Smooth muscle cell (in vitro differentiated cells): Measurements from ENCODE around the gene NOS3. TPM values are rescaled to one million over a fixed set of nuclear protein-coding genes. Genes with fewer than 3 reads are reported as not detected.

ENCODE experiments used
- DNase-seq: peaks from one replicate; lab custom pipeline; 2025; ENCODE audit not compliant: unreplicated experiment; lab: John Stamatoyannopoulos, UW
- H2AFZ ChIP-seq: fragments of 200-600 bp; sonication (generic); 2 replicates; pipeline ENCODE4 v1.6.0; 2016; ENCODE audit warnings: antibody characterized with exemption, low read depth, mild to moderate bottlenecking
- H3F3A ChIP-seq: fragments of 200-600 bp; sonication (generic); 2 replicates; pipeline ENCODE4 v1.6.0; 2017; ENCODE audit warnings: antibody characterized with exemption, low read depth
- H3K27ac ChIP-seq: fragments of 200-600 bp; sonication (generic); 2 replicates; pipeline ENCODE4 v1.5.1; 2016; ENCODE audit warnings: low read depth, mild to moderate bottlenecking
- H3K27me3 ChIP-seq: fragments of 200-600 bp; sonication (generic); 2 replicates; pipeline ENCODE4 v1.6.1; 2016; ENCODE audit warnings: low read depth, mild to moderate bottlenecking
- H3K36me3 ChIP-seq: fragments of 200-600 bp; sonication (generic); 2 replicates; pipeline ENCODE4 v1.5.1; 2016; ENCODE audit warnings: low read depth
- H3K4me1 ChIP-seq: fragments of 200-600 bp; sonication (generic); 2 replicates; pipeline ENCODE4 v1.5.1; 2016; ENCODE audit warnings: low read depth
- H3K4me2 ChIP-seq: fragments of 200-600 bp; sonication (generic); 2 replicates; pipeline ENCODE4 v1.6.0; 2016; ENCODE audit warnings: mild to moderate bottlenecking
- H3K4me3 ChIP-seq: fragments of 200-600 bp; sonication (generic); 2 replicates; pipeline ENCODE4 v1.5.1; 2016; ENCODE audit warnings: mild to moderate bottlenecking
- H3K79me2 ChIP-seq: fragments of 200-600 bp; sonication (generic); 2 replicates; pipeline ENCODE4 v1.6.0; 2016; ENCODE audit warnings: low read depth, mild to moderate bottlenecking
- H3K9ac ChIP-seq: fragments of 200-600 bp; sonication (generic); 2 replicates; pipeline ENCODE4 v1.6.0; 2016; ENCODE audit warnings: low read depth
- H3K9me3 ChIP-seq: fragments of 200-600 bp; sonication (generic); replicated peaks from 2 replicates; pipeline ENCODE4 v1.5.1; 2016; ENCODE audit warnings: low read depth
- H4K20me1 ChIP-seq: fragments of 200-600 bp; sonication (generic); 2 replicates; pipeline ENCODE4 v1.6.0; 2016; ENCODE audit warnings: low read depth
- CTCF ChIP-seq: fragments of 200-600 bp; sonication (generic); IDR thresholded peaks from 2 replicates; pipeline ENCODE4 v1.5.1; 2017; ENCODE audit warnings: borderline replicate concordance, mild to moderate bottlenecking, antibody characterized with exemption; ENCODE audit not compliant: insufficient read depth, poor library complexity, severe bottlenecking
- WGBS: methylation state at CpG from one replicate; pipeline ENCODE4 v1.1.7; 2016; ENCODE audit warnings: low lambda C conversion rate; 5-methylcytosine and 5-hydroxymethylcytosine counted together
- polyA plus RNA-seq: library from polyadenylated mRNA; unstranded; fragments of >200 nt; fragmentation: Nextera tagmentation; extraction: Ambion mirVana; gene quantifications from 2 replicates; pipeline ENCODE4 v1.2.1, GENCODE V29; 2016
- total RNA-seq: library from RNA; depleted of rRNA; stranded (reverse); fragments of >200 nt; gene quantifications from 2 replicates; pipeline ENCODE4 v1.2.3, GENCODE V29; 2014

The NOS3 gene
- total RNA-seq (3.4 and 6.2 TPM in 2 replicates), polyA plus RNA-seq (7.8 and 11.7 TPM in 2 replicates)

- Histone ChIP-seq H3K36me3 (no peaks in the 10 kb centered on the region), H3K27me3 (no peaks in the 10 kb centered on the region), H3K79me2 (no peaks in the 10 kb centered on the region), H3K4me2 (no peak within 1 kb of the TSS), H3K27ac (peak within 1 kb of the TSS; percentile 69), H3K9ac (peak within 1 kb of the TSS; percentile 67), H3F3A (peaks cover 5% of the 10 kb centered on the region), H3K4me3 (no peak within 1 kb of the TSS), H2AFZ (no peak within 1 kb of the TSS), H3K9me3 (no peaks in the 10 kb centered on the region), H4K20me1 (no peaks in the 10 kb centered on the region), H3K4me1 (peaks cover 6% of the 10 kb centered on the region)
- no peak for TF ChIP-seq CTCF
- DNase-seq: no peak
- WGBS: 69% methylated on average over 12 of the region's 12 CpGs
These were observed at the start of gene NOS3 for GRCh38 chr7:150990416-150991186. Gene NOS3, plus strand, starts transcription at chr7:150991017. Its CDS starts 2,787 bp downstream, at chr7:150993804.

DNA sequence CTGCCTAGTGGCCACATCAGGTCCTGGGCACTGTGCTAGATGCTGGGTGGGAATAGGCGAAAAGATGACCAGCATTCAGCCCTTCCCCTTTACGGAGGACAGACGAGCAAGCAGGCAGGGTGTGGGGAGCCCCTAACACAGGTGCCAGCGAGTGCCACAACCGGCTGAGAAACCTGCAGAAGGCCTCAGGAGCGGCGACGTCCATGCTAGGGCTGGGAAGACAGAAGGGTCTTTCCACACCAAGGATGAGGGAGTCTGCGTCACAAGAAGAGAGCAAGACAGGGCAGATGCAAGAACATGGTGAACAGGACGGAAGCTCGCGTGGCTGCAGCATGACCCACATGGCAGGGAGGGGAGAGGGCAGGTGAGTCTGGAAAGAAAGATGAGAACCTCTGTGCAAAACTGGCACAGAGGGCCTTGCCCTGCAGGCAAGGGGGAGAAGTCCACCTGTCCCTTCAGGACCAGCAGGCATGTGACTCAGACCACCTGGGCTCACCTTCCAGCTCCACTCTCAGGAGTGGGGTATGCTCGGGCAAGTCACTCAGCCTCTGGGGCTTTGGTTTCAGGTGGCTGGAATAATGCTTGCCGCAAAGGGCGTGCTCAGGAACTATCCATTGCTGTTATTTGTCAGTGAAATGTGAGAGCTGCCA, 49.3 kb upstream of the NOS3 start:
- no peak overlapping the region for H3K4me2 ChIP-seq
- H3K4me1 ChIP-seq: peaks cover 14% of the 10 kb centered on the region
- 91% methylated on average over 15 of the region's 15 CpGs for WGBS
- H3K27me3 ChIP-seq: no peaks in the 10 kb centered on the region
- no peak overlapping the region for H3K27ac ChIP-seq
- H4K20me1 ChIP-seq: no peaks in the 10 kb centered on the region
- no peak overlapping the region for H3K4me3 ChIP-seq
- no peaks in the 10 kb centered on the region for H3K79me2 ChIP-seq
- no peak overlapping the region for H2AFZ ChIP-seq
- H3K36me3 ChIP-seq: no peaks in the 10 kb centered on the region
- no peak for DNase-seq
- H3K9me3 ChIP-seq: no peaks in the 10 kb centered on the region
- H3K9ac ChIP-seq: no peak overlapping the region
- no peak for TF ChIP-seq CTCF
- peaks cover 3% of the 10 kb centered on the region for H3F3A ChIP-seq

- H3K4me2 ChIP-seq: no peak overlapping the region
- H3K9ac ChIP-seq: no peak overlapping the region
- no peaks in the 10 kb centered on the region for H3K9me3 ChIP-seq
- no peak for DNase-seq
- H3K36me3 ChIP-seq: no peaks in the 10 kb centered on the region
- no peaks in the 10 kb centered on the region for H3K27me3 ChIP-seq
- WGBS: 46% methylated on average over 14 of the region's 14 CpGs
- H2AFZ ChIP-seq: no peak overlapping the region
- TF ChIP-seq CTCF: no peak
- H3K27ac ChIP-seq: no peak overlapping the region
- peaks cover 16% of the 10 kb centered on the region for H3K4me1 ChIP-seq
- no peaks in the 10 kb centered on the region for H4K20me1 ChIP-seq
- peaks cover 3% of the 10 kb centered on the region for H3F3A ChIP-seq
- no peaks in the 10 kb centered on the region for H3K79me2 ChIP-seq
- no peak overlapping the region for H3K4me3 ChIP-seq
These were observed 48.7 kb upstream of the NOS3 start for GRCh38 chr7:150942001-150942590.
